ENCODE results near the gene DAB2.

DAB2 gene

GRCh38 chr5:39448506-39449128 lies 23.8 kb upstream of the DAB2 start:
- no peak for DNase-seq (ENCODE audit: low read depth, low spot score)
- no peak overlapping the region for H3K27ac ChIP-seq

DNA sequence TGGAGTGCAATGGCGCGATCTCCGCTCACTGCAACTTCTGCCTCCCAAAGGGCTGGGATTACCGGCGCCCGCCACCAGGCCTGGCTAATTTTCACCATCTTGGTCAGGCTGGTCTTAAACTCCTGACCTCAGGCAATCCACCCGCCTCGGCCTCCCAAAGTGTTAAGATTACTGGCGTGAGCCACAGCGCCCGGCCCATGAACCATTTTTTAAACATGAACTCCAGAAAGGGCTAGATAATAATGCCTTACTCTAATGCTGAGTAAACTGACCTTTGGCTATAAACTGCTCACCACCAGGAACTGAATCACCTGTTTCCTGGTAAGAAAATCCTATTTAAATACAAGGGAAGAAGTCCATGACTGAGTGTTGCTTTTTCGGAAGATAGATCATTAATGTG lies 23.2 kb upstream of the DAB2 start:
- no peak overlapping the region for H3K27ac ChIP-seq
- no peak for DNase-seq (ENCODE audit: low read depth, low spot score)

- no peak overlapping the region for H3K27ac ChIP-seq
- DNase-seq (ENCODE audit: low read depth, low spot score), result no peak
These were observed 22.3 kb upstream of the DAB2 start for GRCh38 chr5:39447059-39447458.

DNA sequence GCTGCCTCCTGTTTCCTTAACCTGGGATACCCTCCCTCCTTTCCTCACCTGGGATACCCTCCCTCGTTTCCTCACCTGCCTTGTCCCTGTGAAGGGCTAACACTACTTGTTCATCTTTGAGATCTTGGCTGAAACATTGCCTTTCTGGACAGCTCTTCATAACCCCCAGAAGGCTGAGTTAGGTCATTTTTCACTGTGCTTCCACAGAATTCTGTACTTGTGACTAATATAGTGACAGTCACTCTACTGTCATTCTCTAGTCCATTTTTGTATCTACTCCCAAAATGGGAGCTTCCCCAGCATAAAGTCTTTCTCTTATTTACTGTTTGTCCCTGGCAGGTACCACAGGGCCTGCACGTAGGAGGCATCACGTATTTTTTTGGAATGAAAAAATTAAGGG lies 21.5 kb upstream of the DAB2 start:
- no peak overlapping the region for H3K27ac ChIP-seq
- DNase-seq (ENCODE audit: low read depth, low spot score), result no peak

DNA sequence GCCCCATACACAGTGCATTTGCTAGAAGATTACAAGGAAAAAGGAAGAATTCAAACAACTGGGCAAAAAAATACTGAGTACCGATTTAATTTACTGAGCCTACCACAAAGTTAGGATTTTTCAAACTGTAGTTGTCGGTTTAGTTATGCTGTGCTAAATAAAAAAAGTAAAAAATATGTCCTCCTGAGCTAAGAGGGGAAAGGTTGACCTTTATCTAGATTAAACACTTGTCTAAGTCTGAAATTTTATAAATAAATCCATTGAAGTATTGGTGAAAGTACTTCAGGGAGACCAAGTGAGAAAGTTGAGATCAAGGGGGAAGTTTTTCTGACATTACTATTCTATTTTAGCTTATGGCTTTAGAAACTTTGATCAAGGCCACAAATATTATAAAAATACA lies 19.1 kb upstream of the DAB2 start:
- DNase-seq (ENCODE audit: low read depth, low spot score), result no peak

DNA sequence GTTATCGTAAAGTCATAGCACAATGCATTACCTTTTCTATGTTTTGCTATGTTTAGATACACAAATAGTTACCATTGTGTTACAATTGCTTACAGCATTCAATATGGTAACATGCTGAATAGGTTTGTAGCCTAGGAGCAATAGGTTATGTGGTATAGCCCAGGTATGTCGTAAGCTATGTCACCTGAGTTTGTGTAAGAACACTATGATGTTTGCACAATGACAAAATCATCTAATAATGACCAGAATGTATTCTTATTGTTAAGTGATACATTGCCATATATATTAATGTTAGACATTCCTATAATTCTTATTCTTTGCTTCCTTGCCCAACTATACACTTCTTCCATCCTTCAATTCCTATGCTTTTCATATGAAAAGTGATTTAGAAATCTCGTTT lies 18.2 kb upstream of the DAB2 start:
- no peak for DNase-seq (ENCODE audit: low read depth, low spot score)
- no peak overlapping the region for H3K27ac ChIP-seq

More for the DNA sequence above, 19.1 kb upstream of the DAB2 start:
- H3K27ac ChIP-seq, result no peak overlapping the region

DNA sequence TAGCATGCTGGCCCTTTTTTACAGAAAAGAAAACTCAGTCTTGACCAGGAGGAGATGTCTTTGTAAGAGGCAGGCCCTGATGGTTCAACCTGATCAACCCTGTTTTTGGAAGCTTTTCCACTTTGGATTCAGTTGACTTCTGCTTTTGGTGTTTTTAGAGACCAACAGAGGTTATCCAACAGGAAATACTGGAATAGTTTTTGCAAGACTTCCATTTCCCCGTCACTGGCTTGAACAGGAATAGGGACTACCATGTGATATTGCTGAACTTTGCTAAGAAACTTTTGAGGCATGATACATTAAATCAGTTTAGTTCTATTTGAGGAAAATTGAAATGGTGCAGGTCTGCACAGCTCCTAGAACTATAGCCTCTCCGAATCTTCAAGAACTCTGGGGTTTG lies 17.1 kb upstream of the DAB2 start:
- no peak overlapping the region for H3K27ac ChIP-seq
- DNase-seq (ENCODE audit: low read depth, low spot score), result no peak

DNA sequence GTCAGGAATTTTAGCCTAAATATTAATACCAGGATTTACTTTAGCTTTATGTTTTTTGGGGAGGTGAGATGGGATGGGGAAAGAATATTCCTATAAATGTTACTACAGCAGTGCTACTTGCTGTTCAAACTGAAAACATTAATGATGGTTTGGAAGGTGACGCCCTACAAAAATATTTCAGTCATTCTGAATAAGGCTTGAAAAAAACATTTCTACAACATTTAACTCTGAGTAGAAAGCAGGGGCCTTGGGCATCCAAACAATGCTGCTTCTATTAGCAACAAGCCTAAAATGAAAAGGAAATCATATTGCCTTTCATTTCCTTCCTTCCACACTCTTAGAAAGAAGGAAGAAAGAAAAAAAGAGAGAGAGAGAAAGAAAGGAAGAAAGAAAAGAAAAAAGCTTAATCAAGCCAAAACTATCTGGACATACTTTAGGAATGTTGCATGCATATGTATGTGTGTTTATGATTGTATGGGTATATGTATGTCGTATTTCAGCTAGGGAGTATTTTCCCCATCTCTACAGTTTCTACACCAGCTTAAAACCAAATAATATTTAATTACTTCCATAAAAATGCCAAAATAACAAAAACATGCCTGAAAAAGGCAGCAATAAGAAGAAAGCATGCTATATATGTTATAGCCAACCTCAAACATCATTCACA lies 16.3 kb upstream of the DAB2 start:
- no peak overlapping the region for H3K27ac ChIP-seq
- no peak for DNase-seq (ENCODE audit: low read depth, low spot score)

DNA sequence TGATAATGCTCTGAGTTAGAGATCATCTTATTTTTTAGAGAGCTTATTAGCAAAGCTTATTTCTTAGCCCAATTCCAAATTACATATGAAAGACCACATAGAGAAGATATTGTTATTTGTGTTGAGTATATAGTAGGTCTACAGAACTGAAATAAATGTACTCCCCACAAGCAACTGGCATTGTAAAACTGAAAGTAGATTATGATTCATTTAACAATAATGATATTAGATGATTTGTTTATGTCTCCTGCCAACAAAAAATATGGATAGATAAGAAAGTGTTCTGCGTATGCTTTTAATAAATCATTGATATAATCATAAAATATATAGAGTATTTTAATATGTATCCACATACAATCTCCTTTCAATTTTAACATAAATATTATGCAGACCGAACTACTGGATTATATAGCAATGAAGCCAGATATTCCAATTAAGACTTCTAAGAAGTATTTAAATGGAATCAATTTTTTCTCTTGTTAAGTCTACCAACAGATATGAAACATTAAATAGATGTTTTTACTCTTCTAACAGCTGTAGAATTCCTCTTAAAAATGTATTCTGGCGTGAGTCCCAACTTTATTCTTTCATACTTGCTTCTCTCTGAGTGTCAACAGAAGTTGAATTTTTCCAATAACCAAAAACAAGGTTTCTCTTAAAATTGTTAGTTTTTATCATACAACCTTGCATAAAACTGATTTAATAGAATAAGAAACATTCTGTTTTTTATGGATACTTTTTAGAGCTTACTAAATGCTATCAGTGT lies 15.6 kb upstream of the DAB2 start:
- no peak overlapping the region for H3K27ac ChIP-seq
- DNase-seq (ENCODE audit: low read depth, low spot score), result no peak

DNA sequence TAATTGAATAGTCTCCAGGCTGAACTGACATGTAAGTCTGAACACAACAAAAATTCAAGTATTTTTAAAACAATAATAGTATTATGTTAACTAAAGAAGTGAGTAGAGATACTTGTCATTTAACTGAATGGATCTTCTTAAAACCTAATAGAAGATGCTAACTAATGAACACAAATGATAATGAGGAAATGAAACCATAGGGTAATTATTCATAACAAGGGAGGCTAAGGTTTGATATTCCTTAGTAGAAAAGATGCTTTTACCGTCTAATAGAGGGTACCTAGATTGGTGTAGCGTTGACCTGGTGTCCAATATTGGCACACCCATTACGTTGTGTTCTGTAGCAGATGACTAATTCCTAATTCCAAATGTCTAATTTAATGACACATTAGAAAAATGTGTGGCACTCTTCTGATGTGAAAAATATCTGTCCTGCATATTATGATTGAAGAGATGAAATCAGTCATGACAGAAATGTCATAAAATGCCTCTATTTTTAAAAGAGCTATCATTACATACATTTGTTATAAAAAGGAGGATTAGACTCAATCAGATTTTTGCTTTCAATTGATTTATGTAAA lies 14.9 kb upstream of the DAB2 start:
- DNase-seq (ENCODE audit: low read depth, low spot score), result no peak
- no peak overlapping the region for H3K27ac ChIP-seq

GRCh38 chr5:39437467-39437866 lies 12.7 kb upstream of the DAB2 start:
- H3K27ac ChIP-seq, result no peak overlapping the region
- no peak for DNase-seq (ENCODE audit: low read depth, low spot score)

DNA sequence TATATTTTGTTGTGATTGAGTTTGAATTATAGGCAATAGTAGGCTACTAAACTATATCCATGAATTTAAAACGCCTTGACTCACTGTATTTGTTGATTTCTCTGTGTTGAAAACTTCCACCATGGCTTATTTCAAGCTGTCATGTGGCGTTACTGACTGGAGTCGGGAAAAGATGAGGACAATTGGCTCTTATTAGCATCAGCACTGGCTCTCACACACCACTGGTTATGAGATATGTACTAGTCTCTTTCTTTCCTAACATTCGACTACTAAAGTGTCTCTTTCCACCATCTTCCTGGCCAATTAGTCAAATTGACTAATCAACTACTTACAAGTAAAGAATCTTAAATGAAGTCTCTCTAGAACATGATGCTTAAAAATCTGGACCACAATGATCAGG lies 9.1 kb upstream of the DAB2 start:
- DNase-seq (ENCODE audit: low read depth, low spot score), result no peak
- H3K27ac ChIP-seq, result no peak overlapping the region

DNA sequence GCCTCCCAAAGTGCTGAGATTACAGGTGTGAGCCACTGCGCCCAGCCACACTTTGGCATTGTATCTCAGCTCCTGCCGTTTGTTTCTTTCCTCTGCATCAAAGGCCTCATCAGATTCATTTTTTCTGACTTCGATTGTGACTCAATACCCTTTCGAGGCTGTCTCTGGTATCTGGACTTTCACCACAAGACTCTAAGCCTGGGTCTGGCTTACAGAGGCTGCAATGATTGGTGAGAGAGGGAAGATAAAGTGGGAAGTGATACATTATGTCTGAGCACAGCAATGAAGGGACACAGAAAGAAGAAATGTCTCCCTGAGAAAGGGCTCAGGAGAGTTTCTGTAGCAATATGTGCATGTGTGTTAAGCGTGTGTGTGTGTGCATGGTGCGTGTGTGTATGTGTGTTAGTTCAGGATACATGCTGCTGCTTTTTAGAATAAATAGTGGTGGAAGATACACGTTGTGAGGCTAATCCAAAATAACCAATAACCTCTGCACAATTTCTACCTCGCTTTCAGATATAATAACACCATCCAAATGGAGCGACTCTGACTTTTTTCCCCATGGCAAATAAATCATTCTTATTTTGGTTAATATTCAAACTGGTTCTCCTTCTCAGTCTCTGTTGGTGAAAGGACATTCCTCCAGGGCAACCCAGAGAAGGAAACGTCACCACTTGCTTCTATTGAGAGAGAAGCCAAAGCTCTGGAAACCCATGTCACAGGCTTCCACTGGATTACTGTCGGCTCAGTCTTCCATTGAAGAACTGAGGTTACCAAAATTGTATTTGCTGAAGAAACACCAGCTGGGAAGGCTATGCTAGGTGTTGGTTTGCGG lies 8.1 kb upstream of the DAB2 start:
- no peak for DNase-seq (ENCODE audit: low read depth, low spot score)

DNA sequence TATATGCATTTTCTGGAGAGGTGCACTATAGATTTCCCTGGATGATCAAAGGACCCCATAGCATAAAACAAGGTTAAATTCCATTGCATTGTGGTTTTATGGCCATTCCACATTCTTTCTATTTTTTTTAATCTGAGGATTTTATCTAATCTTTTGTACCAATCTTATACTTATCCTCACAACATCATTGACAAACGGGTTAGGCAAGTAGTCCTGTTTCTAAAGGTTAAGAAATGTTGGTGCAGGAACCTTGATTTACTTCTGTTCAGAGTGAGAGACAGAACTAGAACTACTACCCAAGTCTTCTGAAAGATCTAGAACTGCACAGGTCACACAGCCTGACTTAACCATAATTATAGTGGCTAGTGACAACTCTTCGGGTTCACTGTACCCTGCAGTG lies 5.7 kb upstream of the DAB2 start:
- DNase-seq (ENCODE audit: low read depth, low spot score), result no peak
- H3K27ac ChIP-seq, result no peak overlapping the region

More for the DNA sequence above, 8.1 kb upstream of the DAB2 start:
- no peak overlapping the region for H3K27ac ChIP-seq

- no peak for DNase-seq (ENCODE audit: low read depth, low spot score)
These were observed 3.9 kb upstream of the DAB2 start for GRCh38 chr5:39428640-39429039.

GRCh38 chr5:39427633-39428032 lies 2.9 kb upstream of the DAB2 start:
- no peak for DNase-seq (ENCODE audit: low read depth, low spot score)
- H3K27ac ChIP-seq, result no peak overlapping the region

More at GRCh38 chr5:39428640-39429039, 3.9 kb upstream of the DAB2 start:
- H3K27ac ChIP-seq, result no peak overlapping the region

DNA sequence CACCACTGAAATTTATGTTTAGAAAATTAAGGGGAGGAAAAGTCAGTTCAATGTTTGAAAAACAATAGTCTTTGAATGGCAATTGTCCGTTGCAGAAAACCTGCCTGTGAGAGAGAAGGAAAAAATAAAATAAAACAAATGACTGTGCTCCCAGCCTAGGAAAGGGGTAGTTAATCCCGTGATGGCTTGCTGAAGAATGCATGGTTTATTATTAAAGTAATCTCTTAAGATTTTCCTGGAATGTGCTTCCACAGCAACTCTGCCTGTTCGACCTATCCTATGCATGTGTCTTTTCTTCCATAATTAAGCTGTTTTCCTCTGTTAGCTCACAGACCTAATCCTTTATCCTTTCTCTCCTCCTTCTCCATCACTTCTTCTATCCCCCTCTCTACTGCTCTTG lies 2.4 kb upstream of the DAB2 start:
- no peak overlapping the region for H3K27ac ChIP-seq
- DNase-seq (ENCODE audit: low read depth, low spot score), result no peak

- DNase-seq (ENCODE audit: low read depth, low spot score), result no peak
- no peak overlapping the region for H3K27ac ChIP-seq
These were observed 1.9 kb upstream of the DAB2 start for GRCh38 chr5:39426746-39427105.

GRCh38 chr5:39426051-39426745 lies 1.4 kb upstream of the DAB2 start:
- no peak overlapping the region for H3K27ac ChIP-seq
- DNase-seq (ENCODE audit: low read depth, low spot score), result no peak

DNA sequence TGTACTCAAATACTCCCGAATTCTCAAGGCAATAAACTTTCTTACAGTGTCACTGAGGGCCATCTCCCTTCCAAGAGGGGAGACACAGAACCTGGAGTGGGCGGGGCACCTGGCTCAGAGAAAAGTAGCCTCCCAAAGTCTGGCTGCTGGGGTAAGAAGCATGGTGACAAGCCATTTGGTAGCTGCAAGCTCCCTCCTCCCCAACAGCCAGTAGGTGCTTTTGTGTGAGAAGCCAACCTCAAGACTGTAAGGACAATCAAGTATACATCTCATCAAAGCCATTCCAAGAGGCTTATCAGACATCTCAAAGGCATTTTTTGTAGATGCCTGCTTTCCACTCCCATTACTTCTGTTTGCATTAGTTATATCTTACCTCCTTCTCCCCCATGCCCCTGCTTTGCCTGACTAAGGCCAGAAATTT lies 1.4 kb downstream of the DAB2 start:
- no peak for DNase-seq (ENCODE audit: low read depth, low spot score)
- H3K27ac ChIP-seq, result no peak overlapping the region

Measured in epithelial cell of prostate (primary cell).